Ectodermal cell (in vitro differentiated cells): ENCODE results near the gene TAAR6. TPM values are rescaled to one million over a fixed set of nuclear protein-coding genes. Genes with fewer than 3 reads are reported as not detected.
"Not testable (repeated sequence)": the region's sequence is repeated elsewhere in the genome, so short reads cannot be mapped to it uniquely, and the experiment has no call there.

Experiments used
- H3K27ac ChIP-seq: 2 replicates; pipeline ENCODE4 v1.7.0; 2013; ENCODE audit warnings: mild to moderate bottlenecking, low read depth, low read length; ENCODE audit not compliant: insufficient read depth, poor library complexity, severe bottlenecking
- H3K27me3 ChIP-seq: 2 replicates; pipeline ENCODE4 v1.7.0; 2013; ENCODE audit warnings: mild to moderate bottlenecking, low read length; ENCODE audit not compliant: insufficient read depth, control insufficient read depth, poor library complexity, severe bottlenecking
- H3K36me3 ChIP-seq: one replicate; pipeline ENCODE4 v1.7.0; 2013; ENCODE audit warnings: low read length; ENCODE audit not compliant: control insufficient read depth, insufficient read depth
- H3K4me1 ChIP-seq: one replicate; pipeline ENCODE4 v1.7.0; 2013; ENCODE audit warnings: low read length; ENCODE audit not compliant: control insufficient read depth, insufficient read depth
- H3K4me3 ChIP-seq: 2 replicates; pipeline ENCODE4 v1.7.0; 2013; ENCODE audit warnings: low read depth, low read length, control low read depth; ENCODE audit not compliant: insufficient read depth
- H3K9me3 ChIP-seq: 2 replicates; pipeline ENCODE4 v1.7.0; 2013; ENCODE audit warnings: mild to moderate bottlenecking, low read length, moderate library complexity; ENCODE audit not compliant: control insufficient read depth
- WGBS, 2 experiments: methylation state at CpG; one replicate each; pipeline ENCODE4 v1.1.7; 2013; ENCODE audit warnings: missing lambda C conversion rate in 2 of 2; 5-methylcytosine and 5-hydroxymethylcytosine counted together
- polyA plus RNA-seq, 4 experiments: library from polyadenylated mRNA; stranded (reverse); fragments of 50-300 nt; gene quantifications; one replicate each; pipeline ENCODE4 v1.2.3, GENCODE V29; 2013

The TAAR6 gene, protein sequence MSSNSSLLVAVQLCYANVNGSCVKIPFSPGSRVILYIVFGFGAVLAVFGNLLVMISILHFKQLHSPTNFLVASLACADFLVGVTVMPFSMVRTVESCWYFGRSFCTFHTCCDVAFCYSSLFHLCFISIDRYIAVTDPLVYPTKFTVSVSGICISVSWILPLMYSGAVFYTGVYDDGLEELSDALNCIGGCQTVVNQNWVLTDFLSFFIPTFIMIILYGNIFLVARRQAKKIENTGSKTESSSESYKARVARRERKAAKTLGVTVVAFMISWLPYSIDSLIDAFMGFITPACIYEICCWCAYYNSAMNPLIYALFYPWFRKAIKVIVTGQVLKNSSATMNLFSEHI
- polyA plus RNA-seq (2013, experiment 1 of 4), result not detected
- polyA plus RNA-seq (2013, experiment 2 of 4), result not detected
- polyA plus RNA-seq (2013, experiment 3 of 4), result not detected
- not detected for polyA plus RNA-seq (2013, experiment 4 of 4)

DNA sequence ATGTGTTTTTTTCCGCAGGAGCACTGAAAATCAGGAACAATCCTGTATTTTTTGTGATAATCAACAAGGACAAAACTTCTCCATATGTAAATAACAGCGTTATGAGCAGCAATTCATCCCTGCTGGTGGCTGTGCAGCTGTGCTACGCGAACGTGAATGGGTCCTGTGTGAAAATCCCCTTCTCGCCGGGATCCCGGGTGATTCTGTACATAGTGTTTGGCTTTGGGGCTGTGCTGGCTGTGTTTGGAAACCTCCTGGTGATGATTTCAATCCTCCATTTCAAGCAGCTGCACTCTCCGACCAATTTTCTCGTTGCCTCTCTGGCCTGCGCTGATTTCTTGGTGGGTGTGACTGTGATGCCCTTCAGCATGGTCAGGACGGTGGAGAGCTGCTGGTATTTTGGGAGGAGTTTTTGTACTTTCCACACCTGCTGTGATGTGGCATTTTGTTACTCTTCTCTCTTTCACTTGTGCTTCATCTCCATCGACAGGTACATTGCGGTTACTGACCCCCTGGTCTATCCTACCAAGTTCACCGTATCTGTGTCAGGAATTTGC lies at the start of gene TAAR6:
TSS of gene TAAR6 (plus strand) at position 102 of the 557 bp plus-strand sequence. CDS start at position 102, 0 bp downstream.
- WGBS, 2 experiments, result 90 to 92% methylated on average over 15 of the region's 15 CpGs
- no peak within 1 kb of the TSS for H3K27ac ChIP-seq
- H3K27me3 ChIP-seq, result no peaks in the 10 kb centered on the region
- H3K9me3 ChIP-seq, result no peaks in the 10 kb centered on the region
- no peak within 1 kb of the TSS for H3K4me3 ChIP-seq
- no peaks in the 10 kb centered on the region for H3K4me1 ChIP-seq
- no peaks in the 10 kb centered on the region for H3K36me3 ChIP-seq

DNA sequence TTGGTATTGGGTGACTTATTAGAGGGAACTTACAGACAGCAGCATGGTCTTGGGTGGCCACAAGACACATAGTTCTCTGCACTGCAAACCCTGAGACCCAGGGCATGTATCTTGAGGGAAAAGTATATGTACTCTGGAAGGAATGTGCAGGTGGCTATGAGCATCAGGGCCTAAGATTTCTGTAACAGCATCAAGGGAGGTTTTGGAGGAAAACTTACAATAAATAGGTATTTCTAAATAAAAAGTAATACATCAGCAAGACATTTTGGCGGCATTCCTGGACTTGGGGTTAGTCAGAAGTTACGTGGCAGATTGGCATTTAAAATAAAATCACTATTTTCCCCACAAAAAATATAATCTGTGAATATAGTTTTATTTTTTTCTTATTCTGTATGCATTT lies 49.2 kb upstream of the TAAR6 start:
- no peaks in the 10 kb centered on the region for H3K27me3 ChIP-seq
- H3K36me3 ChIP-seq, result no peaks in the 10 kb centered on the region
- no peak overlapping the region for H3K27ac ChIP-seq
- H3K9me3 ChIP-seq, result no peaks in the 10 kb centered on the region
- no peak overlapping the region for H3K4me3 ChIP-seq
- WGBS, 2 experiments, result no CpG with 5 or more reads among the region's 2 CpGs
- peaks cover under 1% of the 10 kb centered on the region for H3K4me1 ChIP-seq

DNA sequence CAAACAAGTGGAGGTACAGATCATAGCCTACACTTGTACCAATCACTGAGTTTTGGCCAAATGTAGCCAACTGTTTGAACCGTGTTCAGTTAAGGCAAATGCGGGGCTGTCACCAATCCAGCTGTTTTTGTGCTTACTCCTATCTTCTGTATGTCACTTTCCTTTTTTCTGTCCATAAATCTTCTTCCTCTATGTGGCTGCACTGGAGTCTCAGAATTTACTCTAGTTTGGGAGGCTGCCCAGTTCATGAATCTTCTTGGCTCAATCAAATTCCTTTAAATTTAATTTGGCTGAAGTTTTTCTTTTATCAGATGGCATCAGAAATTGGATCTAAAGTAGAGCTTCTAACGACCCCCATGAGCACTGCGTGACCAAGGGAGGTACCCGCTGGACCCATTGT lies 45.5 kb upstream of the TAAR6 start:
- H3K27me3 ChIP-seq, result no peaks in the 10 kb centered on the region
- peaks cover 6% of the 10 kb centered on the region for H3K4me1 ChIP-seq
- no peaks in the 10 kb centered on the region for H3K9me3 ChIP-seq
- 95% methylated on average over 5 of the region's 5 CpGs for WGBS, 2 experiments
- no peak overlapping the region for H3K4me3 ChIP-seq
- no peak overlapping the region for H3K27ac ChIP-seq
- H3K36me3 ChIP-seq, result no peaks in the 10 kb centered on the region

DNA sequence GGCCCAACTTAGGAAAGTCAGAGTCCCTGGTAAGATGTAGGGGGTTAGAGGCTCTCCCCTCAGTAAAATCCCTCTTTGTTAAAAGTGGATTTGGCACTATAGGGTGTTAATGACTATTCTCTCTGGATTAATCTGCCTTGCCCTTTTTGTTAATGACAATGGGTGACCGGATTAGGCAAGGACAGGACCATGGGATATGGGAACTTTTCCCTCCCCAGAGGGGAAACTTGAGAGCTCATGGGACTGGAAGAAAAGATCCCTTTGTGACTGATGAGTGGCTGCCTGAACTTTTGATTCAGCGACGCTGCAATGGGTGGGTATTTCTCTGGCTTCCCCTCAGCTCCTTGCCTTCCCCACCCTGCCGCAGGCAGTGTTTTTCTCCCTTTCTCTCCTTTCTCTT lies 44.3 kb upstream of the TAAR6 start:
- H3K36me3 ChIP-seq, result no peaks in the 10 kb centered on the region
- H3K27me3 ChIP-seq, result no peaks in the 10 kb centered on the region
- H3K4me1 ChIP-seq, result peaks cover 6% of the 10 kb centered on the region
- H3K4me3 ChIP-seq, result no peak overlapping the region
- 34 to 35% methylated on average over 4 of the region's 4 CpGs for WGBS, 2 experiments
- no peaks in the 10 kb centered on the region for H3K9me3 ChIP-seq
- H3K27ac ChIP-seq, result no peak overlapping the region

DNA sequence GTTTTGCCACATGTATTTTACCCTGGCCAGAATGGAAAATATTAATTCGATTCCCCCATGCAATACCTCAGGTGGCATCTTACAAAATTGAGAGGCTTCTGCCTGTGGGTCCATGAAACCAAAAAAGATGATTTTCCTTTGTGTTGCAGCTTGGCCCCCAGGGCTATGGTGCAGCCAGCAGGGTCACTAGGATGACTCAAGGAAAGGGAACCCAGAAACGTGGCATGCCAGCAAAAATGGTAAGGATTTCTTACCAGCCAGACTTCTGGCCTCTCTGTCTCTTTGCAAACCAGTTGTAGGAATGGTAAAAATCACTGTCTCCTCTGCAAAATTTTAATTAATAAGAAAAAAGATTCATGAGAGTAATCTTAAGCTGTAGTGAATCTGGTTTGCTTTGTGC lies 43.7 kb upstream of the TAAR6 start:
- Histone ChIP-seq H3K4me3 (no peak overlapping the region), H3K36me3 (no peaks in the 10 kb centered on the region), H3K27me3 (no peaks in the 10 kb centered on the region), H3K27ac (no peak overlapping the region), H3K4me1 (peaks cover 6% of the 10 kb centered on the region), H3K9me3 (no peaks in the 10 kb centered on the region)
- 62 to 78% methylated on average over 2 of the region's 2 CpGs for WGBS, 2 experiments

DNA sequence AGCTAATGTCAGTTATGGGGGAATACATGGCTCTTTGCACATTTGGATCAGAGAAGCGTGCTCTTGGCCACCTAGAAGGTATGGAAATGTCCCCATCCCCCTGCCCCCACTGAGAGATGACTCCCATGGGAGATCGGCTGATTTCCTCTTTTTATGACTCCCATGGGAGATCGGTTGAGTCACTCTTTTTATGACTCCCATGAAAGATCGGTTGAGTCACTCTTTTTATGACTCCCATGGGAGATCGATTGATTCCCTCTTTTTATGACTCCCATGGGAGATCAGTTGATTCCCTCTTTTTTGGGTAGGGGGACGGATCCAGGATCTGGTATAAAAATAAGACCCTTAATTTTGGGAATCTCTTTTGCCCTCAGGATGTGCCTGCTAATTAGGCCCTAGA lies 42.3 kb upstream of the TAAR6 start:
- H3K27me3 ChIP-seq, result no peaks in the 10 kb centered on the region

DNA sequence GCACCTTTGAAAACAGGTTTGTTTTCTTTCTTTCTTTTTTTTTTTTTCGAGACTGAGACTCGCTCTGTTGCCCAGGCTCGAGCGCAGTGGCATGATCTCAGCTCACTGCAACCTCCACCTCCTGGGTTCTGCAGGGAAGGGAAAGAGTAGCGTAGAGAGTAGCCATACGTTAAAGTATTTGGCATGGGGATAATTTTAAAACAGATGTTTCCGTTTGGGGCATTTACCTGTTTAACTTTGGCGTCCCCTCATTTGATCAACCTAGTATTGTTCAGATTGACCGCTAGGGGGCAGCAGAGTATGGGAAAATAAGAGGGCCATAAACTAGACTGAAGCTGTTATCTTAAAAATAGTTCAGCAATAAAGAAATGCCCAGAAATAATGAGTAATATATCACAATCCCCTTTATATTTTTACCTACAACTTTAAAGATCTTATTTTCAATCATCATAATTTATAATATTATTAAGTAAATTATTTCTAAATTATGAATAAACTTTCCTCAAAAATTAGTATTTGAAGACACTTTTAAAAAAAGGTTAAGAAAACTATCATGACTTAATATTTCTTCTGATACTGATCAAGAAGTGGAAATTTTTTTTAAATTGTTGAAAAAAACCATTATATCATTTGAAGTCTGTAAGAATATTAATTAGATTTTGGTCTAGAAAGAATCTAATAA lies 39.7 kb upstream of the TAAR6 start:
- H3K9me3 ChIP-seq, result no peaks in the 10 kb centered on the region
- no peaks in the 10 kb centered on the region for H3K36me3 ChIP-seq
- H3K27ac ChIP-seq, result no peak overlapping the region
- H3K27me3 ChIP-seq, result no peaks in the 10 kb centered on the region
- 36% methylated on average over 8 to 9 of the region's 9 CpGs for WGBS, 2 experiments
- H3K4me1 ChIP-seq, result peaks cover 6% of the 10 kb centered on the region
- no peak overlapping the region for H3K4me3 ChIP-seq

More for the DNA sequence above, 42.3 kb upstream of the TAAR6 start:
- H3K9me3 ChIP-seq, result no peaks in the 10 kb centered on the region
- H3K27ac ChIP-seq, result no peak overlapping the region
- H3K4me1 ChIP-seq, result peaks cover 6% of the 10 kb centered on the region
- H3K4me3 ChIP-seq, result no peak overlapping the region
- 92 to 95% methylated on average over 6 of the region's 6 CpGs for WGBS, 2 experiments
- H3K36me3 ChIP-seq, result no peaks in the 10 kb centered on the region

DNA sequence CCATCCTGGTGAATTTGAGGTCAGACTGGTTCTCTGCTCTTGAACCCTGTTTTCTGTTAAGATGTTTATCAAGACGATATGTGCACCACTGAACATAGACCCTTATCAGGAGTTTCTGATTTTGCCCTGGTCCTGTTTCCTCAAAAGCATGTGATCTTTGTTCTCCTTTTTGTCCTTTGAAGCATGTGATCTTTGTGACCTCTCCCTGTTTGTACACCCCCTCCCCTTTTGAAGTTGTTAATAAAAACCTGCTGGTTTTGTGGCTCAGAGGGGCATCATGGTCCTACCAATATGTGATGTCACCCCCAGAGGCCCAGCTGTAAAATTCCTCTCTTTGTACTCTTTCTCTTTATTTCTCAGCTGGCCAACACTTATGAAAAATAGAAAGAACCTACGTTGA lies 35.6 kb upstream of the TAAR6 start:
- H3K27ac ChIP-seq, H3K27me3 ChIP-seq, H3K36me3 ChIP-seq, H3K4me3 ChIP-seq, H3K4me1 ChIP-seq, H3K9me3 ChIP-seq: not testable (repeated sequence)
- 91 to 99% methylated on average over 1 to 2 of the region's 2 CpGs for WGBS, 2 experiments

DNA sequence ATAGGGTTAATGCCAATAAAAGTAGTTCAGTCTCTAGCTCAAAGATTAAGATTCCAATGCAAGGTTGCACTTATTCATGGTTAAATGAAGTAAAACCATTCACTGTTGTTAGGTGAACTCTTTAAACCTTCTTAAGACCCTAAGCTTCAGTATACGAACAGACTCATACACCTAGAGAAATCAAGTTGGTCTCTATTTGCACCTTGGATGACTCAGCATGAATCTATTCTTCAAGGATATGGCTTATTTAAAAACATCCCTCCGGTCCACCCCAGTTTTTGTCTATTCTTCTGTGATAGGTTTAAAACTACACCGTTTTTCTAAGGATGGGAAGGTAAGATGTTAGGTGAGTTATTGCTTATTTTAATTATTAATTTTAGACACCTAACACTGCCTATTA lies 33.0 kb upstream of the TAAR6 start:
- Histone ChIP-seq H3K27me3 (no peaks in the 10 kb centered on the region), H3K4me3 (no peak overlapping the region), H3K36me3 (no peaks in the 10 kb centered on the region), H3K4me1 (no peaks in the 10 kb centered on the region), H3K9me3 (no peaks in the 10 kb centered on the region), H3K27ac (no peak overlapping the region)
- WGBS, 2 experiments, result 88 to 93% methylated on average over 2 of the region's 3 CpGs

DNA sequence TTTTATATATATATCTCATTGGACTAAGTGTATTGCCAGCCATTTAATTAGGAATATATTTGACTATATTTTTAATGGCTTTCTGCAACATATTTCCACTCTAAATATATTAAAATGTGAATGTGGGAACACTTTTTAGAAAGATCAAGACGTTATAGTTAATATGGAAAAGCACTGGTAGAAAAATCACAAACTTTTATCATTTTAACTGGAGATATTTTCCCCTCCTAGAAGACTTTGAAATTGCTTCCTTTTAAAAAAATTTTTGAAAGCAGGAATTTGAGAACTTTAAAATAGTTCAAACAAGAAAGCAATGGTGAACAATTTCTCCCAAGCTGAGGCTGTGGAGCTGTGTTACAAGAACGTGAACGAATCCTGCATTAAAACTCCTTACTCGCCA lies 32.1 kb upstream of the TAAR6 start, which contains the start of gene TAAR9:
TSS of gene TAAR9 (plus strand) at position 301 of the 400 bp plus-strand sequence. CDS start at position 314, 13 bp downstream.
- WGBS, 2 experiments, result 92 to 93% methylated on average over 3 of the region's 4 CpGs
- H3K9me3 ChIP-seq, result no peaks in the 10 kb centered on the region

More for the DNA sequence above, 32.1 kb upstream of the TAAR6 start, which contains the start of gene TAAR9:
- Histone ChIP-seq H3K36me3 (no peaks in the 10 kb centered on the region), H3K27me3 (no peaks in the 10 kb centered on the region), H3K4me1 (no peaks in the 10 kb centered on the region), H3K4me3 (no peak within 1 kb of the TSS), H3K27ac (no peak within 1 kb of the TSS)
